Measurements from ENCODE around the gene RNU1-2. TPM values are rescaled to one million over a fixed set of nuclear protein-coding genes. Genes with fewer than 3 reads are reported as not detected.
"Not testable (repeated sequence)": the region's sequence is repeated elsewhere in the genome, so short reads cannot be mapped to it uniquely, and the experiment has no call there.

RNU1-2 gene
- total and polyA plus RNA-seq, 2 of the 4 experiments (the other 2 are of a cell fraction), result under 0.01 TPM; not detected in 1

- H3K27me3 ChIP-seq (ENCODE audit: control insufficient read depth, insufficient read depth, low read length); in situ Hi-C loops (cut with MboI; ENCODE audit: low sequenced_read_pairs); H2BK15ac ChIP-seq (ENCODE audit: low read depth, low read length); H4K8ac ChIP-seq (ENCODE audit: low read depth in 2 of 2, low read length in 2 of 2); H3K18ac ChIP-seq (ENCODE audit: low read depth, low read length); POLR2A ChIA-PET (ENCODE audit: unreplicated experiment); H3K36me3 ChIP-seq (ENCODE audit: control insufficient read depth, insufficient read depth, low read length); H2BK20ac ChIP-seq (ENCODE audit: low read depth, low read length); H3K56ac ChIP-seq (ENCODE audit: extremely low read depth, insufficient read depth, low read length); BruUV-seq (replicated peaks); H2AK9ac ChIP-seq (replicated peaks; ENCODE audit: low read depth, low read length, poor library complexity); CTCF ChIA-PET; H3K79me1 ChIP-seq (ENCODE audit: low read depth in 1 of 2, low read length in 2 of 2); H2AK5ac ChIP-seq (ENCODE audit: low read depth, low read length); H3K9me3 ChIP-seq (ENCODE audit: control insufficient read depth, insufficient read depth, low read length); H3K4me1 ChIP-seq (ENCODE audit: control insufficient read depth, insufficient read depth, low read length); H4K91ac ChIP-seq (ENCODE audit: insufficient read depth, low read depth, low read length); H3K9me1 ChIP-seq (ENCODE audit: insufficient read depth, low read length); dilution Hi-C loops (cut with HindIII; ENCODE audit: low sequenced_read_pairs, unreplicated experiment); H3K23ac ChIP-seq (ENCODE audit: low read depth, low read length); H2AFZ ChIP-seq (replicated peaks; ENCODE audit: low read length, poor library complexity); H3K9ac ChIP-seq (ENCODE audit: low read depth, low read length); H2BK120ac ChIP-seq (ENCODE audit: low read depth, low read length); H4K5ac ChIP-seq (ENCODE audit: low read depth, low read length); H2BK5ac ChIP-seq (ENCODE audit: low read depth, low read length, poor library complexity, severe bottlenecking); H3K14ac ChIP-seq (replicated peaks; ENCODE audit: low read depth, low read length): not testable (repeated sequence)
- Histone ChIP-seq H3K4me2 (ENCODE audit: low read depth, low read length) (peak overlapping the region; percentile 61), H4K20me1 (ENCODE audit: insufficient read depth, low read length) (peaks cover 11% of the 10 kb centered on the region), H3K4me3 (ENCODE audit: insufficient read depth, low read depth, low read length) (peak overlapping the region; percentile 12), H3K27ac (ENCODE audit: insufficient read depth, low read length) (peak overlapping the region; percentile 6; the same call in 1 of the 2 replicates), H3K4ac (ENCODE audit: low read depth, low read length) (0 out of 2 replicates have a peak overlapping the region, but pooled peaks have one; percentile 1)
- ATAC-seq (ENCODE audit: low read depth) (peak; percentile 21), DNase-seq (peak; percentile 95)
- TF ChIP-seq POLR2A (IDR thresholded peaks at IDR 0.05; ENCODE audit: low read depth, low read length), result peak; percentile 88
- TF ChIP-seq CHD1 (IDR thresholded peaks at IDR 0.05; ENCODE audit: low read depth, low read length), result peak; percentile 39; the same call in 1 of the 2 replicates
- intact Hi-C loops (cut with micrococcal nuclease), result loop anchor here (1.0 kb wide), 1 partner anchor 9 kb away; no protein-coding TSS in a partner anchor
- WGBS, 2 experiments (ENCODE audit: extremely low coverage in 2 of 2, insufficient read length in 1 of 2), result 14% methylated on average over 18 of the region's 24 CpGs; no CpG with 5 or more reads in 1 of the 2 experiments
Measured at GRCh38 chr1:16896316-16897055, 706 bp downstream of the RNU1-2 start.

GRCh38 chr1:16897653-16898052 lies 1.9 kb downstream of the RNU1-2 start:
- H4K5ac ChIP-seq (ENCODE audit: low read depth, low read length); dilution Hi-C loops (cut with HindIII; ENCODE audit: low sequenced_read_pairs, unreplicated experiment); H3K23ac ChIP-seq (ENCODE audit: low read depth, low read length); H3K14ac ChIP-seq (replicated peaks; ENCODE audit: low read depth, low read length); BruUV-seq (replicated peaks); DNase-seq; POLR2A ChIA-PET (ENCODE audit: unreplicated experiment); H2BK15ac ChIP-seq (ENCODE audit: low read depth, low read length); ATAC-seq (ENCODE audit: low read depth); H3K18ac ChIP-seq (ENCODE audit: low read depth, low read length); H3K9me1 ChIP-seq (ENCODE audit: insufficient read depth, low read length); H3K27me3 ChIP-seq (ENCODE audit: control insufficient read depth, insufficient read depth, low read length); H2AFZ ChIP-seq (replicated peaks; ENCODE audit: low read length, poor library complexity); H2BK20ac ChIP-seq (ENCODE audit: low read depth, low read length); H3K4me3 ChIP-seq (ENCODE audit: insufficient read depth, low read depth, low read length); H3K9me3 ChIP-seq (ENCODE audit: control insufficient read depth, insufficient read depth, low read length); in situ Hi-C loops (cut with MboI; ENCODE audit: low sequenced_read_pairs); H4K91ac ChIP-seq (ENCODE audit: insufficient read depth, low read depth, low read length); H2BK5ac ChIP-seq (ENCODE audit: low read depth, low read length, poor library complexity, severe bottlenecking); CTCF ChIA-PET; H3K79me1 ChIP-seq (ENCODE audit: low read depth in 1 of 2, low read length in 2 of 2); H3K36me3 ChIP-seq (ENCODE audit: control insufficient read depth, insufficient read depth, low read length); H3K4me1 ChIP-seq (ENCODE audit: control insufficient read depth, insufficient read depth, low read length); H3K9ac ChIP-seq (ENCODE audit: low read depth, low read length); H2AK9ac ChIP-seq (replicated peaks; ENCODE audit: low read depth, low read length, poor library complexity); H3K4me2 ChIP-seq (ENCODE audit: low read depth, low read length); intact Hi-C loops (cut with micrococcal nuclease); H4K8ac ChIP-seq (ENCODE audit: low read depth in 2 of 2, low read length in 2 of 2); H3K4ac ChIP-seq (ENCODE audit: low read depth, low read length); H2BK120ac ChIP-seq (ENCODE audit: low read depth, low read length); H3K27ac ChIP-seq (ENCODE audit: insufficient read depth, low read length); H2AK5ac ChIP-seq (ENCODE audit: low read depth, low read length); H3K56ac ChIP-seq (ENCODE audit: extremely low read depth, insufficient read depth, low read length): not testable (repeated sequence)
- no CpG with 5 or more reads among the region's 1 CpG for WGBS, 2 experiments (ENCODE audit: extremely low coverage in 2 of 2, insufficient read length in 1 of 2)
- H4K20me1 ChIP-seq (ENCODE audit: insufficient read depth, low read length), result peaks cover 11% of the 10 kb centered on the region
